ENCODE data around the gene APCS. TPM values are rescaled to one million over a fixed set of nuclear protein-coding genes. Genes with fewer than 3 reads are reported as not detected.

APCS gene
- total and polyA plus RNA-seq, 2 of the 8 experiments (the other 6 are each of a cell fraction or from before 2014, with no cell fraction given) = not detected

GRCh38 chr1:159556931-159557369 is 30.7 kb upstream of the APCS start (continued):
- TF ChIP-seq SP1 (IDR thresholded peaks at IDR 0.05; ENCODE audit: low read depth, low read length) = no peak

GRCh38 chr1:159560599-159560998 is 27.0 kb upstream of the APCS start:
- DNase-seq (ENCODE audit: low read depth in 1 of 2, low spot score in 2 of 2) (no peak), FAIRE-seq (no peak)
- H3K9ac ChIP-seq (replicated peaks in 1 of 4; ENCODE audit: extremely low read depth in 1 of 4, low read depth in 3 of 4, low read length in 3 of 4) = no peak overlapping the region
- H3K56ac ChIP-seq (replicated peaks; ENCODE audit: insufficient read length, low read depth, low read length) = no peak overlapping the region
- WGBS, 2 experiments (ENCODE audit: extremely low coverage in 1 of 2, insufficient coverage in 1 of 2, insufficient read length in 1 of 2, insufficient replicate concordance in 2 of 2, low coverage in 1 of 2, low lambda C conversion rate in 2 of 2, missing lambda C conversion rate in 1 of 2) = 49% methylated on average over 2 of the region's 2 CpGs; no CpG with 5 or more reads in 1 of the 2 experiments
- H3K79me1 ChIP-seq (ENCODE audit: low read depth, low read length) = no peaks in the 10 kb centered on the region
- no peak overlapping the region for H3K4ac ChIP-seq (replicated peaks; ENCODE audit: insufficient read length, low read depth, low read length)
- no peak overlapping the region for H3K27ac ChIP-seq (ENCODE audit: low read depth, low read length)
- H2BK15ac ChIP-seq (ENCODE audit: low read length) = no peak overlapping the region
- no peak overlapping the region for H3K18ac ChIP-seq (ENCODE audit: extremely low read depth, low read length)
- no peak overlapping the region for H2BK20ac ChIP-seq (ENCODE audit: low read length)
- POLR2A ChIA-PET (ENCODE audit: partially characterized antibody) = no interaction called here
- no peak overlapping the region for H3K14ac ChIP-seq (ENCODE audit: insufficient read length)
- H3K4me3 ChIP-seq (ENCODE audit: extremely low read depth in 1 of 4, insufficient read depth in 2 of 4, low read depth in 3 of 4, low read length in 4 of 4) = no peak overlapping the region
- no peak overlapping the region for H4K5ac ChIP-seq (ENCODE audit: insufficient read length, low read depth, low read length)
- no peak overlapping the region for H4K8ac ChIP-seq (ENCODE audit: extremely low read depth, insufficient read depth, low read length)
- H3K9me3 ChIP-seq (ENCODE audit: insufficient read depth in 2 of 2, low read depth in 1 of 2, low read length in 1 of 2) = peaks cover 56 to 87% of the 10 kb centered on the region in 2 experiments
- H3K23me2 ChIP-seq (ENCODE audit: low read depth, low read length) = no peaks in the 10 kb centered on the region
- H3K23ac ChIP-seq (ENCODE audit: insufficient read length) = no peak overlapping the region
- H2AFZ ChIP-seq (ENCODE audit: low read length) = no peak overlapping the region
- H4K20me1 ChIP-seq (replicated peaks in 1 of 2; ENCODE audit: control insufficient read depth in 1 of 2, insufficient read depth in 2 of 2, low read length in 2 of 2) = no peaks in the 10 kb centered on the region
- no peaks in the 10 kb centered on the region for H3K79me2 ChIP-seq (ENCODE audit: control insufficient read depth in 1 of 2, insufficient read depth in 2 of 2, low read length in 2 of 2)
- no peaks in the 10 kb centered on the region for H3K36me3 ChIP-seq (ENCODE audit: control insufficient read depth in 2 of 4, insufficient read depth in 4 of 4, low read length in 3 of 4)
- CTCF ChIA-PET (ENCODE audit: partially characterized antibody) = no interaction called here
- H2AK5ac ChIP-seq (ENCODE audit: low read depth, low read length) = no peak overlapping the region
- no peak overlapping the region for H3K4me2 ChIP-seq (ENCODE audit: insufficient read depth in 1 of 2, low read depth in 2 of 2, low read length in 2 of 2)
- H4K91ac ChIP-seq (replicated peaks; ENCODE audit: insufficient read length, low read length) = no peak overlapping the region
- H2BK12ac ChIP-seq (ENCODE audit: low read depth, low read length) = no peak overlapping the region
- no peak overlapping the region for H2BK5ac ChIP-seq (ENCODE audit: low read depth, low read length)
- no peaks in the 10 kb centered on the region for H3K27me3 ChIP-seq (replicated peaks in 1 of 4; ENCODE audit: control insufficient read depth in 3 of 4, extremely low read depth in 1 of 4, insufficient read depth in 3 of 4, low read length in 3 of 4)
- H3K4me1 ChIP-seq (replicated peaks in 1 of 4; ENCODE audit: control insufficient read depth in 3 of 4, insufficient read depth in 4 of 4, low read length in 3 of 4) = no peaks in the 10 kb centered on the region
- no peak overlapping the region for H2BK120ac ChIP-seq (replicated peaks; ENCODE audit: low read depth, low read length)
- TF ChIP-seq E2F6 (IDR thresholded peaks at IDR 0.05) (no peak), SUZ12 (IDR thresholded peaks at IDR 0.05; ENCODE audit: low read length) (no peak), CTBP2 (IDR thresholded peaks at IDR 0.05; ENCODE audit: borderline replicate concordance, insufficient read depth, insufficient read length, low read length) (no peak), RFX5 (IDR thresholded peaks at IDR 0.05; ENCODE audit: borderline replicate concordance, low read depth, low read length) (no peak), CHD1 (IDR thresholded peaks at IDR 0.05; ENCODE audit: low read depth, low read length) (no peak), SP4 (IDR thresholded peaks at IDR 0.05; ENCODE audit: low read length) (no peak), MAFK (IDR thresholded peaks at IDR 0.05; ENCODE audit: low read depth, low read length) (no peak), RXRA (IDR thresholded peaks at IDR 0.05; ENCODE audit: insufficient read depth, low read depth, low read length) (no peak), SIRT6 (IDR thresholded peaks at IDR 0.05; ENCODE audit: low read length) (no peak), TCF12 (IDR thresholded peaks at IDR 0.05; ENCODE audit: low read depth, low read length) (no peak), ZNF274 (IDR thresholded peaks at IDR 0.05; ENCODE audit: borderline replicate concordance, extremely low read depth, low read length) (no peak), POU5F1 (IDR thresholded peaks at IDR 0.05; ENCODE audit: low read depth, low read length) (no peak)

All from H1 (cell line).